ENCODE results near the gene NEURL3. TPM values are rescaled to one million over a fixed set of nuclear protein-coding genes. Genes with fewer than 3 reads are reported as not detected.
"Not testable (repeated sequence)": the region's sequence is repeated elsewhere in the genome, so short reads cannot be mapped to it uniquely, and the experiment has no call there.

The NEURL3 gene
- total RNA-seq (3.2 TPM), polyA plus RNA-seq (ENCODE audit: insufficient read depth, low read depth, low replicate concordance) (11.1 TPM)
- long read RNA-seq, donor 1, result 0 reads
- long read RNA-seq, donor 2, partial matches to known transcripts, result 0 of 2 reads
- long read RNA-seq, donor 2, other reads (novel, unspliced or antisense), result 0 of 2 reads
- long read RNA-seq, donor 3, partial matches to known transcripts, result 5 of 7 reads
- long read RNA-seq, donor 3, other reads (novel, unspliced or antisense), result 0 of 7 reads
- long read RNA-seq, donor 4, partial matches to known transcripts, result 0 of 2 reads
- long read RNA-seq, donor 4, other reads (novel, unspliced or antisense), result 0 of 2 reads
- long read RNA-seq, donor 5, result 0 reads
- long read RNA-seq, donor 6, partial matches to known transcripts, result 0 of 1 reads
- long read RNA-seq, donor 6, other reads (novel, unspliced or antisense), result 0 of 1 reads
- long read RNA-seq, donor 7, partial matches to known transcripts, result 0 of 2 reads
- long read RNA-seq, donor 7, other reads (novel, unspliced or antisense), result 0 of 2 reads
- long read RNA-seq, donor 8, partial matches to known transcripts, result 0 of 2 reads
- long read RNA-seq, donor 8, other reads (novel, unspliced or antisense), result 0 of 2 reads
- long read RNA-seq, donor 9, partial matches to known transcripts, result 0 of 2 reads
- long read RNA-seq, donor 9, other reads (novel, unspliced or antisense), result 0 of 2 reads
- long read RNA-seq, donor 10, partial matches to known transcripts, result 0 of 2 reads
- long read RNA-seq, donor 10, other reads (novel, unspliced or antisense), result 0 of 2 reads

- H3K27me3 ChIP-seq (ENCODE audit: control insufficient read depth, insufficient read depth, low read length), result peaks cover 2% of the 10 kb centered on the region
- DNase-seq (peak; percentile 69 to 93 (median 85)), FAIRE-seq (peak; percentile 54)
- H3K4me1 ChIP-seq (ENCODE audit: control insufficient read depth in 2 of 3, insufficient read depth in 2 of 3, low read depth in 1 of 3, low read length in 3 of 3), result peaks cover 5 to 56% (median 29%) of the 10 kb centered on the region in 3 donors
- peak within 1 kb of the TSS in 2 of 3 donors; percentile 27 to 73 for H3K9ac ChIP-seq (ENCODE audit: low read length in 3 of 3)
- no peaks in the 10 kb centered on the region for H3K36me3 ChIP-seq (ENCODE audit: control insufficient read depth in 2 of 3, insufficient read depth in 3 of 3, low read length in 3 of 3)
- intact Hi-C loops (cut with DNase I), result loop anchor here (10.0 kb wide), 1 partner anchor 101 kb away; no protein-coding TSS in a partner anchor
- H3K27ac ChIP-seq (ENCODE audit: low read depth in 2 of 2, low read length in 2 of 2), result peak within 1 kb of the TSS; percentile 90 to 91
- no peak for TF ChIP-seq CTCF (IDR thresholded peaks at IDR 0.05; ENCODE audit: borderline replicate concordance, extremely low read depth, insufficient read depth)
- peak within 1 kb of the TSS in 2 of 3 donors; percentile 17 to 39 for H3K4me3 ChIP-seq (ENCODE audit: low read length in 3 of 3)
- H3K9me3 ChIP-seq (ENCODE audit: control insufficient read depth in 2 of 3, insufficient read depth in 1 of 3, low read length in 3 of 3), result no peaks in the 10 kb centered on the region
Observed at GRCh38 chr2:96505231-96505889, at the start of gene NEURL3. NEURL3 (minus strand) TSS chr2:96505357; CDS start chr2:96505286, 71 bp downstream.

GRCh38 chr2:96554293-96555145 lies 49.4 kb upstream of the NEURL3 start:
- no peak overlapping the region for H3K9ac ChIP-seq (ENCODE audit: low read length in 3 of 3)
- peaks cover 0 to 4% (median 4%) of the 10 kb centered on the region in 3 donors for H3K4me1 ChIP-seq (ENCODE audit: control insufficient read depth in 2 of 3, insufficient read depth in 2 of 3, low read depth in 1 of 3, low read length in 3 of 3)
- DNase-seq (peak; percentile 70 to 88 (median 75)), FAIRE-seq (no peak)
- intact Hi-C loops (cut with DNase I), result no loop called here
- H3K27me3 ChIP-seq (ENCODE audit: control insufficient read depth, insufficient read depth, low read length), result no peaks in the 10 kb centered on the region
- no peak overlapping the region for H3K27ac ChIP-seq (ENCODE audit: low read depth in 2 of 2, low read length in 2 of 2)
- no peaks in the 10 kb centered on the region for H3K36me3 ChIP-seq (ENCODE audit: control insufficient read depth in 2 of 3, insufficient read depth in 3 of 3, low read length in 3 of 3)
- TF ChIP-seq CTCF (IDR thresholded peaks at IDR 0.05; ENCODE audit: borderline replicate concordance, extremely low read depth, insufficient read depth), result peak; percentile 85
- H3K9me3 ChIP-seq (ENCODE audit: control insufficient read depth in 2 of 3, insufficient read depth in 1 of 3, low read length in 3 of 3), result peaks cover 0 to 2% (median 0%) of the 10 kb centered on the region in 3 donors
- peak overlapping the region in 1 of 3 donors; percentile 32 for H3K4me3 ChIP-seq (ENCODE audit: low read length in 3 of 3)

GRCh38 chr2:96553957-96554292 lies 48.8 kb upstream of the NEURL3 start:
- FAIRE-seq; intact Hi-C loops (cut with DNase I); H3K27ac ChIP-seq (ENCODE audit: low read depth in 2 of 2, low read length in 2 of 2); H3K4me1 ChIP-seq (ENCODE audit: control insufficient read depth in 2 of 3, insufficient read depth in 2 of 3, low read depth in 1 of 3, low read length in 3 of 3); H3K4me3 ChIP-seq (ENCODE audit: low read length in 3 of 3); H3K9ac ChIP-seq (ENCODE audit: low read length in 3 of 3); DNase-seq; H3K9me3 ChIP-seq (ENCODE audit: control insufficient read depth in 2 of 3, insufficient read depth in 1 of 3, low read length in 3 of 3); H3K36me3 ChIP-seq (ENCODE audit: control insufficient read depth in 2 of 3, insufficient read depth in 3 of 3, low read length in 3 of 3); H3K27me3 ChIP-seq (ENCODE audit: control insufficient read depth, insufficient read depth, low read length): not testable (repeated sequence)
